HL-60/S4 treated with phorbol 12-myristate 13-acetate at 8.2 ng/mL for 4 days and 3 days (cell line): ENCODE results near the gene MTTP.

Experiments used
- in situ Hi-C: fragments of 300-500 bp; cut with MboI; formaldehyde crosslinking; loops from 2 replicates; pipeline ENCODE4 v1.15.0; 2022; ENCODE audit warnings: low sequenced_read_pairs

The MTTP gene

DNA sequence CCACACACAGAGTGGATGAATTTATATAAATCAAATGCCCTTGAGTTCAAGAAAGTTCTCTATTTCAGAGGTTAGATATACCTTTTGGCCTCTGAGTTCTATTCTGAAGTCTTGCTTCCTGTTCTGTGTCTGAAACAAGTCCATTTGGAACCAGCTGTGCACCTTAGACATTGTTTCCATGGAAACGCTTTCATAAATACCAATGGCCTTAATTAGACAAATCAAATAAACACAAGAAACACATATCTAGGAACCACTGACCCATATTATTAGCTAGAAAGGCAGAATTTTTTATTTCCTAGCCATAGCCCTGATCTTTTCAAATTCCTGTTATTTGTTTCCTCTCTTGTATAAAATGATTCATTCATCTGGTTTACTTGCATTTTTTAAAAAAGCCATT lies 91.4 kb downstream of the MTTP start:
- in situ Hi-C loops: no loop called here

- in situ Hi-C loops: no loop called here
Observed at GRCh38 chr4:99668472-99668871, 93.8 kb downstream of the MTTP start.

GRCh38 chr4:99669084-99669483 lies 94.5 kb downstream of the MTTP start:
- in situ Hi-C loops: no loop called here

GRCh38 chr4:99670409-99671073 lies 95.9 kb downstream of the MTTP start:
- in situ Hi-C loops: no loop called here
